H1 (cell line): ENCODE results near the gene UGT1A10. TPM values are rescaled to one million over a fixed set of nuclear protein-coding genes. Genes with fewer than 3 reads are reported as not detected.

Source experiments
- CTCF ChIA-PET: fragments of 300-600 bp; sonication (Branson Sonifier 250); formaldehyde crosslinking; loops from one replicate; lab custom pipeline; 2021; ENCODE audit not compliant: partially characterized antibody; lab: Charles Lee
- POLR2A ChIA-PET: fragments of 300-600 bp; sonication (Branson Sonifier 250); formaldehyde crosslinking; loops from one replicate; lab custom pipeline; 2021; ENCODE audit warnings: inconsistent platforms; ENCODE audit not compliant: partially characterized antibody; lab: Charles Lee
- DNase-seq, 2 experiments: peaks; one replicate each; pipeline versions ENCODE4 v3.0.0 to v3.0.0-alpha.2; 2010 to 2022; ENCODE audit warnings: low spot score in 2 of 2, low read depth in 1 of 2, mixed read lengths in 1 of 2
- FAIRE-seq: peaks from 2 replicates; lab custom pipeline; 2011; peaks lifted over from hg19 to GRCh38; lab: Jason Lieb, UNC
- H2AFZ ChIP-seq: 2 replicates; pipeline ENCODE4 v1.8.1; 2012; ENCODE audit warnings: low read length, inconsistent platforms
- H2AK5ac ChIP-seq: 2 replicates; pipeline ENCODE4 v1.6.1; 2013; ENCODE audit warnings: low read depth, low read length
- H2BK120ac ChIP-seq: replicated peaks from 2 replicates; pipeline ENCODE3; 2013; ENCODE audit warnings: low read depth, low read length, inconsistent platforms
- H2BK12ac ChIP-seq: 2 replicates; pipeline ENCODE4 v1.6.1; 2013; ENCODE audit warnings: low read depth, low read length
- H2BK15ac ChIP-seq: 2 replicates; pipeline ENCODE4 v1.6.1; 2013; ENCODE audit warnings: low read length
- H2BK20ac ChIP-seq: 2 replicates; pipeline ENCODE4 v1.6.1; 2013; ENCODE audit warnings: low read length
- H2BK5ac ChIP-seq: 2 replicates; pipeline ENCODE4 v1.6.1; 2013; ENCODE audit warnings: low read depth, low read length
- H3K14ac ChIP-seq: 2 replicates; pipeline ENCODE4 v1.6.1; 2013; ENCODE audit warnings: inconsistent platforms; ENCODE audit not compliant: insufficient read length
- H3K18ac ChIP-seq: 2 replicates; pipeline ENCODE4 v1.6.1; 2013; ENCODE audit warnings: low read length; ENCODE audit errors: extremely low read depth
- H3K23ac ChIP-seq: 2 replicates; pipeline ENCODE4 v1.6.1; 2013; ENCODE audit warnings: inconsistent platforms; ENCODE audit not compliant: insufficient read length
- H3K23me2 ChIP-seq: 2 replicates; pipeline ENCODE4 v1.6.1; 2013; ENCODE audit warnings: low read depth, low read length
- H3K27ac ChIP-seq: 2 replicates; pipeline ENCODE4 v1.6.1; 2011; ENCODE audit warnings: low read depth, low read length, inconsistent platforms
- H3K27me3 ChIP-seq, 4 experiments: replicated peaks in 1 of 4; 1 replicate in 1 of 4; 2 replicates in 3 of 4; pipeline versions ENCODE4 v1.6.1 to v1.8.1; 2011 to 2013; ENCODE audit warnings: low read length in 3 of 4, mild to moderate bottlenecking in 3 of 4, inconsistent platforms in 2 of 4, mixed read lengths in 2 of 4, moderate library complexity in 1 of 4; ENCODE audit not compliant: control insufficient read depth in 3 of 4, insufficient read depth in 3 of 4; ENCODE audit errors: extremely low read depth in 1 of 4
- H3K36me3 ChIP-seq, 4 experiments: 2 replicates each; pipeline versions ENCODE4 v1.6.1 to v1.8.1; 2011 to 2013; ENCODE audit warnings: mild to moderate bottlenecking in 4 of 4, low read length in 3 of 4, moderate library complexity in 2 of 4, control low read depth in 1 of 4, inconsistent platforms in 1 of 4; ENCODE audit not compliant: insufficient read depth in 4 of 4, control insufficient read depth in 2 of 4
- H3K4ac ChIP-seq: replicated peaks from 2 replicates; pipeline ENCODE3; 2013; ENCODE audit warnings: low read length, low read depth, mixed read lengths, inconsistent platforms; ENCODE audit not compliant: insufficient read length
- H3K4me1 ChIP-seq, 4 experiments: replicated peaks in 1 of 4; 1 replicate in 1 of 4; 2 replicates in 3 of 4; pipeline versions ENCODE4 v1.6.1 to v1.8.1; 2011 to 2013; ENCODE audit warnings: low read length in 3 of 4, inconsistent platforms in 2 of 4, mixed read lengths in 1 of 4; ENCODE audit not compliant: insufficient read depth in 4 of 4, control insufficient read depth in 3 of 4
- H3K4me2 ChIP-seq, 2 experiments: 2 replicates each; pipeline versions ENCODE4 v1.6.1 to v1.8.1; 2011 to 2013; ENCODE audit warnings: low read depth in 2 of 2, low read length in 2 of 2, control low read depth in 1 of 2, inconsistent platforms in 1 of 2, mild to moderate bottlenecking in 1 of 2; ENCODE audit not compliant: insufficient read depth in 1 of 2
- H3K4me3 ChIP-seq, 4 experiments: fragments of 200-600, 300-600 bp in 1 of 4; sonication (generic), shearing (Covaris generic), sonication (Bioruptor Twin) in 1 of 4; 2 replicates each; pipeline versions ENCODE4 v1.5.1 to v1.8.1; 2011 to 2016; ENCODE audit warnings: low read length in 4 of 4, low read depth in 3 of 4, control low read depth in 2 of 4, inconsistent platforms in 2 of 4, mild to moderate bottlenecking in 2 of 4, mixed read lengths in 1 of 4, moderate library complexity in 1 of 4; ENCODE audit not compliant: insufficient read depth in 2 of 4; ENCODE audit errors: extremely low read depth in 1 of 4
- H3K56ac ChIP-seq: replicated peaks from 2 replicates; pipeline ENCODE3; 2013; ENCODE audit warnings: low read depth, mild to moderate bottlenecking, mixed read lengths, low read length, inconsistent platforms; ENCODE audit not compliant: insufficient read length
- H3K79me1 ChIP-seq: 2 replicates; pipeline ENCODE4 v1.6.1; 2013; ENCODE audit warnings: low read depth, low read length, control low read depth
- H3K79me2 ChIP-seq, 2 experiments: 2 replicates each; pipeline versions ENCODE4 v1.6.1 to v1.8.1; 2012 to 2013; ENCODE audit warnings: low read length in 2 of 2, mild to moderate bottlenecking in 2 of 2, inconsistent platforms in 1 of 2; ENCODE audit not compliant: insufficient read depth in 2 of 2, control insufficient read depth in 1 of 2
- H3K9ac ChIP-seq, 4 experiments: replicated peaks in 1 of 4; 1 replicate in 1 of 4; 2 replicates in 3 of 4; pipeline versions ENCODE4 v1.6.1 to v1.8.1; 2011 to 2013; ENCODE audit warnings: low read depth in 3 of 4, low read length in 3 of 4, control low read depth in 2 of 4, mild to moderate bottlenecking in 2 of 4, moderate library complexity in 2 of 4, inconsistent platforms in 1 of 4; ENCODE audit errors: extremely low read depth in 1 of 4
- H3K9me3 ChIP-seq, 2 experiments: 2 replicates each; pipeline versions ENCODE4 v1.6.1 to v1.8.1; 2012 to 2013; ENCODE audit warnings: mild to moderate bottlenecking in 2 of 2, moderate library complexity in 2 of 2, control low read depth in 1 of 2, inconsistent platforms in 1 of 2, low read depth in 1 of 2, low read length in 1 of 2, mixed read lengths in 1 of 2; ENCODE audit not compliant: insufficient read depth in 2 of 2
- H4K20me1 ChIP-seq, 2 experiments: replicated peaks in 1 of 2; 2 replicates each; pipeline versions ENCODE3 to v1.8.1; 2011 to 2013; ENCODE audit warnings: inconsistent platforms in 2 of 2, low read length in 2 of 2, mild to moderate bottlenecking in 1 of 2; ENCODE audit not compliant: insufficient read depth in 2 of 2, control insufficient read depth in 1 of 2
- H4K5ac ChIP-seq: 2 replicates; pipeline ENCODE4 v1.6.1; 2013; ENCODE audit warnings: low read length, low read depth, mixed read lengths, inconsistent platforms; ENCODE audit not compliant: insufficient read length
- H4K8ac ChIP-seq: 2 replicates; pipeline ENCODE4 v1.8.0; 2013; ENCODE audit warnings: mild to moderate bottlenecking, moderate library complexity, low read length, inconsistent platforms; ENCODE audit not compliant: insufficient read depth; ENCODE audit errors: extremely low read depth
- H4K91ac ChIP-seq: replicated peaks from 2 replicates; pipeline ENCODE3; 2013; ENCODE audit warnings: low read length, mixed read lengths, inconsistent platforms; ENCODE audit not compliant: insufficient read length
- RAD21 ChIP-seq, 2 experiments: IDR thresholded peaks in 1 of 2; conservative IDR thresholded peaks in 1 of 2; 2 replicates each; pipeline ENCODE4 v1.6.1; 2011; ENCODE audit warnings: low read depth in 2 of 2, low read length in 2 of 2, improper control_type of control experiment in 1 of 2, inconsistent platforms in 1 of 2, mild to moderate bottlenecking in 1 of 2, moderate library complexity in 1 of 2
- SAP30 ChIP-seq: fragments of 300-600 bp; sonication (generic); IDR thresholded peaks from 2 replicates; pipeline ENCODE4 v1.7.1; 2012; ENCODE audit warnings: low read length, moderate library complexity, mild to moderate bottlenecking, inconsistent platforms; ENCODE audit not compliant: insufficient read depth, insufficient replicate concordance
- WGBS, 2 experiments: shearing (Covaris generic) in 1 of 2; methylation state at CpG; one replicate each; pipeline versions ENCODE4 v1.1.6 to v1.1.7; 2013 to 2015; ENCODE audit warnings: low lambda C conversion rate in 2 of 2, mixed read lengths in 2 of 2, inconsistent platforms in 1 of 2, low coverage in 1 of 2, missing lambda C conversion rate in 1 of 2; ENCODE audit not compliant: insufficient replicate concordance in 2 of 2, insufficient coverage in 1 of 2, insufficient read length in 1 of 2; ENCODE audit errors: extremely low coverage in 1 of 2, missing lambda C conversion rate in 1 of 2; 5-methylcytosine and 5-hydroxymethylcytosine counted together
- polyA plus RNA-seq, 7 experiments: library from polyadenylated mRNA; depleted of rRNA in 3 of 7; stranded (reverse) in 5 of 7; unstranded in 2 of 7; fragments of >200 nt in 5 of 7; fragments of 200-250 nt in 2 of 7; gene quantifications; 1 replicate in 5 of 7; 2 replicates in 1 of 7; 4 replicates in 1 of 7; pipeline versions ENCODE4 v1.2.1 to v1.2.3, GENCODE V29; 2011 to 2013; ENCODE audit warnings: missing spikeins in 2 of 7, mixed read lengths in 2 of 7
- total RNA-seq: library from RNA; stranded (reverse); fragmentation: NEBNext Ultra II Directional; extraction: Animal tissue kit (Norgen Biotek cat#: 25700); gene quantifications from 2 replicates; pipeline ENCODE4 v1.2.1, GENCODE V29; 2021
- TF ChIP-seq, protein P1 (sequence below), 3 experiments: IDR thresholded peaks; 1 replicate in 2 of 3; 2 replicates in 1 of 3; pipeline versions ENCODE4 v1.5.1 to v1.6.1; 2011; ENCODE audit warnings: low read length in 3 of 3, mild to moderate bottlenecking in 3 of 3, inconsistent platforms in 2 of 3, low read depth in 1 of 3, moderate library complexity in 1 of 3; ENCODE audit not compliant: insufficient read depth in 1 of 3; ENCODE audit errors: control extremely low read depth in 1 of 3

UGT1A10 gene
- total and polyA plus RNA-seq, 2 of the 8 experiments (the other 6 are each of a cell fraction or from before 2014, with no cell fraction given) = not detected

DNA sequence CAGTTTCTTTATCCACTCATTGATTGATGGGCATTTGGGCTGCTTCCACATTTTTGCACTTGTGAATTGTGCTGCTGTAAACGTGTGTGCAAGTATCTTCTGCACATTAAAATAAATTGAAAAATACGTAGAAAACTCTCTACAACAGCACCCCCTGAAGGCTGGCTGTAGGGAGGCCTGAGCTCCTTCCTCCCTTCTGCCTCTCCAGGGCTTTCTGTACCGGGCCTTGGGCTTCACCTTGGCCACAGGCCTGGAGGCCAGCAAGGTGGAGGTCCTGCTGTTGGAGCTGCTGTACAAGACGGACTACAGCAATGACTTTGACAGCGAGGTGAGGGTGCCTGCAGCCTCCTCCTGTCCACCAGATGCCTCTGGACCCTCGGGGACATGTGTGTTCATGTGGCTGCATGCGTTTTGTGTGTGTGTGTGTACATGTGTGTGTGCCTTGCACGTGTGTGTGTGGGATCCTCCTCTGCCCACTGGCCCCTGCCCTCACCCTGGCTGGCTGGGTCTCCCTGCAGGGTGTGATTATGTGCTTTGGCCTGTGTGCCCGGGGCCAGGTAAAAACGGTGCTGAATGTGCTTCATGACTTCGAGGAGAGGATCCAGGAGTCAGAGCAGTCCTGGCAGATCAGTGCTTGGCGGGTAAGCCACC is 171.1 kb downstream of the UGT1A10 start:
- Histone ChIP-seq H4K20me1 (no peaks in the 10 kb centered on the region), H3K4me3 (no peak overlapping the region), H2BK20ac (no peak overlapping the region)
- POLR2A ChIA-PET = no interaction called here
- TF ChIP-seq, protein P1, sequence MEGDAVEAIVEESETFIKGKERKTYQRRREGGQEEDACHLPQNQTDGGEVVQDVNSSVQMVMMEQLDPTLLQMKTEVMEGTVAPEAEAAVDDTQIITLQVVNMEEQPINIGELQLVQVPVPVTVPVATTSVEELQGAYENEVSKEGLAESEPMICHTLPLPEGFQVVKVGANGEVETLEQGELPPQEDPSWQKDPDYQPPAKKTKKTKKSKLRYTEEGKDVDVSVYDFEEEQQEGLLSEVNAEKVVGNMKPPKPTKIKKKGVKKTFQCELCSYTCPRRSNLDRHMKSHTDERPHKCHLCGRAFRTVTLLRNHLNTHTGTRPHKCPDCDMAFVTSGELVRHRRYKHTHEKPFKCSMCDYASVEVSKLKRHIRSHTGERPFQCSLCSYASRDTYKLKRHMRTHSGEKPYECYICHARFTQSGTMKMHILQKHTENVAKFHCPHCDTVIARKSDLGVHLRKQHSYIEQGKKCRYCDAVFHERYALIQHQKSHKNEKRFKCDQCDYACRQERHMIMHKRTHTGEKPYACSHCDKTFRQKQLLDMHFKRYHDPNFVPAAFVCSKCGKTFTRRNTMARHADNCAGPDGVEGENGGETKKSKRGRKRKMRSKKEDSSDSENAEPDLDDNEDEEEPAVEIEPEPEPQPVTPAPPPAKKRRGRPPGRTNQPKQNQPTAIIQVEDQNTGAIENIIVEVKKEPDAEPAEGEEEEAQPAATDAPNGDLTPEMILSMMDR (IDR thresholded peaks at IDR 0.05; ENCODE audit: control extremely low read depth in 1 of 3, insufficient read depth in 1 of 3, low read depth in 1 of 3, low read length in 3 of 3) = peak in 1 of 3 experiments; percentile 14; a peak in 2 of 4 replicates
- TF ChIP-seq RAD21 (IDR thresholded peaks at IDR 0.05 in 1 of 2, conservative IDR thresholded peaks at IDR 0.05 in 1 of 2; ENCODE audit: low read depth in 2 of 2, low read length in 2 of 2) = peak in 1 of 2 experiments; percentile 27; a peak in 2 of 4 replicates
- TF ChIP-seq SAP30 = no peak
- TF ChIP-seq, all 59 proteins: peak for 2
- H3K79me2 ChIP-seq = no peaks in the 10 kb centered on the region
- H3K9me3 ChIP-seq = peaks cover 0 to 4% of the 10 kb centered on the region in 2 experiments; a peak in 2 of 4 replicates
- no peak overlapping the region for H2BK120ac ChIP-seq
- no peak overlapping the region for H3K14ac ChIP-seq
- no peak overlapping the region for H2BK12ac ChIP-seq
- no peak overlapping the region for H4K8ac ChIP-seq
- peak in 1 of 2 experiments; percentile 29 for DNase-seq
- H4K5ac ChIP-seq = no peak overlapping the region
- no peaks in the 10 kb centered on the region for H3K79me1 ChIP-seq
- H3K56ac ChIP-seq = no peak overlapping the region
- no peaks in the 10 kb centered on the region for H3K27me3 ChIP-seq
- H2BK5ac ChIP-seq = no peak overlapping the region
- H3K4me1 ChIP-seq = no peaks in the 10 kb centered on the region
- H3K4ac ChIP-seq = no peak overlapping the region
- H2AK5ac ChIP-seq = 0 out of 2 replicates have a peak overlapping the region, but pooled peaks have one; percentile 82
- no peaks in the 10 kb centered on the region for H3K36me3 ChIP-seq
- no peak overlapping the region; the same call in 1 of the 2 replicates for H2BK15ac ChIP-seq
- no peak overlapping the region for H3K4me2 ChIP-seq
- 83% methylated on average over 12 of the region's 12 CpGs; no CpG with 5 or more reads in 1 of the 2 experiments for WGBS, 2 experiments
- no peak overlapping the region for H3K27ac ChIP-seq
- CTCF ChIA-PET = no interaction called here
- no peaks in the 10 kb centered on the region for H3K23me2 ChIP-seq
- H3K18ac ChIP-seq = no peak overlapping the region
- FAIRE-seq = no peak
- no peak overlapping the region for H4K91ac ChIP-seq
- H3K9ac ChIP-seq = no peak overlapping the region
- no peak overlapping the region for H2AFZ ChIP-seq
- H3K23ac ChIP-seq = no peak overlapping the region
